ENCODE measurements around the gene USF3. TPM values are rescaled to one million over a fixed set of nuclear protein-coding genes. Genes with fewer than 3 reads are reported as not detected.
A peak's percentile ranks its signal among the peaks of the same experiment; 100 is the strongest.

The USF3 gene
- polyA plus RNA-seq, 2 of the 4 experiments (the other 2 are of a cell fraction), result 1.9 to 11.3 TPM

GRCh38 chr3:113685956-113686721, 10.3 kb downstream of the USF3 start:
- 49% methylated on average over 2 of the region's 2 CpGs for WGBS (ENCODE audit: missing lambda C conversion rate)
- DNase-seq (ENCODE audit: low read depth in 1 of 2, low spot score in 1 of 2) (no peak), ATAC-seq (no peak; a peak in 2 of 6 replicates), FAIRE-seq (no peak)
- no peaks in the 10 kb centered on the region; the same call in 2 of the 3 replicates for H3K9me3 ChIP-seq
- H3K4me1 ChIP-seq, result 0 out of 3 replicates have a peak, but pooled peaks cover 3% of the 10 kb centered on the region
- no peak overlapping the region for H3K4me2 ChIP-seq
- H3K4me3 ChIP-seq, result no peak overlapping the region
- H3K27ac ChIP-seq, result peak overlapping the region in 1 of 2 experiments; percentile 48; a peak in 2 of 6 replicates
- ChIA-PET CTCF (no interaction called here), POLR2A (no interaction called here)
- TF ChIP-seq KDM5A (IDR thresholded peaks at IDR 0.05), result no peak
- TF ChIP-seq SREBF2 (IDR thresholded peaks at IDR 0.05), result no peak
- no peak for TF ChIP-seq MAZ (IDR thresholded peaks at IDR 0.05; ENCODE audit: borderline replicate concordance, low read depth, low read length)
- TF ChIP-seq CEBPB (IDR thresholded peaks at IDR 0.05), result peak; percentile 56 to 73; a peak in 3 of 4 replicates
- TF ChIP-seq TP53 (CRISPR knock-in tag; IDR thresholded peaks at IDR 0.05), result no peak
- TF ChIP-seq POLR2AphosphoS2 (conservative IDR thresholded peaks at IDR 0.05; ENCODE audit: low read length), result no peak

- FAIRE-seq (no peak), DNase-seq (ENCODE audit: low read depth in 1 of 2, low spot score in 1 of 2) (no peak), ATAC-seq (no peak)
- Histone ChIP-seq H3K4me3 (no peak overlapping the region), H3K9me3 (no peaks in the 10 kb centered on the region; the same call in 2 of the 3 replicates), H3K4me1 (0 out of 3 replicates have a peak, but pooled peaks cover 3% of the 10 kb centered on the region), H3K27ac (no peak overlapping the region), H3K4me2 (no peak overlapping the region)
- WGBS (ENCODE audit: missing lambda C conversion rate), result 78% methylated on average over 5 of the region's 5 CpGs
- ChIA-PET CTCF (no interaction called here), POLR2A (no interaction called here)
- TF ChIP-seq POLR2AphosphoS2 (conservative IDR thresholded peaks at IDR 0.05; ENCODE audit: low read length) (no peak), RFX5 (IDR thresholded peaks at IDR 0.05) (no peak), HEYL (CRISPR knock-in tag; IDR thresholded peaks at IDR 0.05) (no peak)
Observed at GRCh38 chr3:113685124-113685523, 11.3 kb downstream of the USF3 start.

GRCh38 chr3:113684271-113684819, 12.1 kb downstream of the USF3 start:
- no peak for ATAC-seq
- Histone ChIP-seq H3K27ac (no peak overlapping the region), H3K4me2 (no peak overlapping the region), H3K4me3 (no peak overlapping the region), H3K4me1 (0 out of 3 replicates have a peak, but pooled peaks cover 3% of the 10 kb centered on the region), H3K9me3 (no peaks in the 10 kb centered on the region; the same call in 2 of the 3 replicates)
- no peak for FAIRE-seq
- WGBS (ENCODE audit: missing lambda C conversion rate), result 88% methylated on average over 3 of the region's 3 CpGs
- no peak for TF ChIP-seq RNF2 (IDR thresholded peaks at IDR 0.05; ENCODE audit: borderline replicate concordance, low read depth)
- no peak for DNase-seq (ENCODE audit: low read depth in 1 of 2, low spot score in 1 of 2)
- ChIA-PET CTCF (no interaction called here), POLR2A (no interaction called here)

DNA sequence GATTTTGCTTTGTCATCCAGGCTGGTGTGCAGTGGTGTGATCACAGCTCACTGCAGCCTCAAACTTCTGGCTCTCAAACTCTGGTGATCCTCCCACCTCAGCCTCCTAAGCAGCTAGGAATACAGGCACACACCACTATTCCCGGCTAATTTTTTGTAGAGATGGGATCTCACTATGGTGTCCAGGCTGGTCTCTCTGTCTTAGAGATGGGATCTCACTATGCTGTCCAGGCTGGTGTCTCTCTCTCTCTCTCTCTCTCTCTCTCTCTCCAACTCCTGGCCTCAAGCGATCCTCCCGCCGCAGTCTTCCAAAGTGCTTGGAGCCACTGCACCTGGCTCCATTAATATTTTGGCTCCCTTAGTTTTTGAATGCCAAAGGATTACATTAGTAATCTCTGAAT, 17.7 kb downstream of the USF3 start:
- ChIA-PET POLR2A (no interaction called here), CTCF (no interaction called here)
- FAIRE-seq (no peak), DNase-seq (ENCODE audit: low read depth in 1 of 2, low spot score in 1 of 2) (no peak), ATAC-seq (no peak)
- Histone ChIP-seq H3K9me3 (no peaks in the 10 kb centered on the region), H3K27ac (no peak overlapping the region), H3K4me3 (no peak overlapping the region), H3K4me2 (no peak overlapping the region), H3K4me1 (no peaks in the 10 kb centered on the region)
- TF ChIP-seq HOXA7 (CRISPR knock-in tag; IDR thresholded peaks at IDR 0.05) (no peak), JUN (IDR thresholded peaks at IDR 0.05) (no peak), NPAS2 (CRISPR knock-in tag; IDR thresholded peaks at IDR 0.05; ENCODE audit: borderline replicate concordance) (no peak), CHD4 (IDR thresholded peaks at IDR 0.05; ENCODE audit: borderline replicate concordance) (no peak), RCOR1 (IDR thresholded peaks at IDR 0.05; ENCODE audit: low read depth, low read length) (no peak)
- TF ChIP-seq, protein P1, sequence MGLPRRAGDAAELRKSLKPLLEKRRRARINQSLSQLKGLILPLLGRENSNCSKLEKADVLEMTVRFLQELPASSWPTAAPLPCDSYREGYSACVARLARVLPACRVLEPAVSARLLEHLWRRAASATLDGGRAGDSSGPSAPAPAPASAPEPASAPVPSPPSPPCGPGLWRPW (IDR thresholded peaks at IDR 0.05), result no peak
- WGBS (ENCODE audit: missing lambda C conversion rate), result 95% methylated on average over 4 of the region's 4 CpGs

DNA sequence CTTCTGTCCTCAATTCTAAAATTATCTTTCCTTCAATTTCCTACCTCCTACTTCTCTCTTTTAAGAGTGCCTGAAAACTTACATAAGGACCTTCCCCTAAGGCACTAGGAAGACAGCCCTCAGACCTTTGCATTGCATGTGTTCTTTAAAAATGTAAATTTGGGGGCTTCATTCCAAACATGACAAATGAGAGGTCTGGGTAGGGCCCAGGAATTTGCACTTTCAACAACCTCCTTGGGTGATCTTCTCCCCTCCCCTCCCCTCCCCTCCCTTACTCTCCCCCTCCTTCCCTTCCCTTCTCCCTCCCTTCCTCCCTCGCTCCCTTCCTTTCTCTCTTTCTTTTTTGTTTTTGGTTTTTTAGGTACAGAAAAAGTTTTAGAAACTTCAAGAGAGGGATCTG, 18.7 kb downstream of the USF3 start:
- FAIRE-seq, result no peak
- H3K27ac ChIP-seq, result no peak overlapping the region
- WGBS (ENCODE audit: missing lambda C conversion rate), result 89% methylated on average over 1 of the region's 1 CpG

More for the DNA sequence above, 18.7 kb downstream of the USF3 start:
- Histone ChIP-seq H3K4me3 (no peak overlapping the region), H3K9me3 (no peaks in the 10 kb centered on the region), H3K4me1 (no peaks in the 10 kb centered on the region), H3K4me2 (no peak overlapping the region)
- no peak for TF ChIP-seq ATOH8 (CRISPR knock-in tag; IDR thresholded peaks at IDR 0.05; ENCODE audit: low read depth)
- TF ChIP-seq, protein P2, sequence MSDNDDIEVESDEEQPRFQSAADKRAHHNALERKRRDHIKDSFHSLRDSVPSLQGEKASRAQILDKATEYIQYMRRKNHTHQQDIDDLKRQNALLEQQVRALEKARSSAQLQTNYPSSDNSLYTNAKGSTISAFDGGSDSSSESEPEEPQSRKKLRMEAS (IDR thresholded peaks at IDR 0.05), result no peak
- ChIA-PET POLR2A (no interaction called here), CTCF (no interaction called here)
- ATAC-seq (no peak), DNase-seq (ENCODE audit: low read depth in 1 of 2, low spot score in 1 of 2) (no peak)
